AG20443 (cell line): ENCODE measurements around the gene PAK4.
A peak's percentile ranks its signal among the peaks of the same experiment; 100 is the strongest.
"Not testable (repeated sequence)": the region's sequence is repeated elsewhere in the genome, so short reads cannot be mapped to it uniquely, and the experiment has no call there.

Experiments
- DNase-seq: peaks from one replicate; pipeline ENCODE4 v3.0.0; 2012; ENCODE audit warnings: low spot score, mixed read lengths

The PAK4 gene

GRCh38 chr19:39207293-39207836 lies 81.8 kb downstream of the PAK4 start:
- DNase-seq: no peak

DNA sequence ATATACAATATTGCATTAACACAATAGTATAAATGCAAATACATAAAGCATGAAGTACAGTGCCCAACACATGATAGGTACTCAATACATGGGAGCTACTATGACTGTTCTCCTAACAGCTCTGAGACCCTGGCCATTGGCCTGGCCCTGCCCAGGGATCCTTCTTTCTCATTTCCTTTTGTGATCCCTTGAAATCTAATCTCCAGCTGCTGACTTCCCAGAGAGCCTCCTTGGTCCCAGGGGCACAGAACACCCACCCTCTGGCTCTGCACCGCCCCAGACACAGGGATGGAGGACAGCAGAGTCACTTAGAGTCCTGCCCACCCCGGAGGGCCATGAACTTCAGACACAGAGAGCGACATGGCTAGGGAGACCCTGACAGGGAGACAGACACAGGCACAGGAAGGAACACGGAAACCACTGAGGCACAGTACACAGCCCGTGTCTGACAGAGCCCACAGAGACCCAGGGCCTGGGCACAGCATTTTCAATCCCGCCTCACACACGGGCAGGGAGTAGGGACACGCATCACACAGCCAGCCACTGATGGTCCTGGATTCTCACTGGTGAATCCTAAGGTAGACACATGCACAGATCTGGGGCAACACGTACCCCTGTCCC lies 82.7 kb downstream of the PAK4 start:
- DNase-seq: no peak

DNA sequence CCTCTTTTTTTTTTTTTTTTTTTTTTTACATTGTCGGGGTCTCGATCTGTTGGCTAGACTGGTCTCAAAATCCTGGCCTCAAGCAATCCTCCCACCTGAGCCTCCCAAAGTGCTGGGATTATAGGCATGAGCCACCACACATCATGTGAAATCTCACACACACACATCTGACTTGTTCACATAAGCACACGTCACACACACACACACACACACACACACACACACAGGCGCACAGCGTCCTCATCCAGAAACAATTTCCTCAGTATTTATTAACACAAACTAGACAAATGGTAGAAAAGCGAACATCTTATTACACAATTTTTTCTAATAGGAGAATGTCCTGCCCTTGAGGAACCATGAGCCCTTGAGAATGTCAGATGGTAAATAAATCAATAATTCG lies 83.6 kb downstream of the PAK4 start:
- no peak for DNase-seq

- DNase-seq: no peak
Measured at GRCh38 chr19:39211731-39212374, 86.3 kb downstream of the PAK4 start.

DNA sequence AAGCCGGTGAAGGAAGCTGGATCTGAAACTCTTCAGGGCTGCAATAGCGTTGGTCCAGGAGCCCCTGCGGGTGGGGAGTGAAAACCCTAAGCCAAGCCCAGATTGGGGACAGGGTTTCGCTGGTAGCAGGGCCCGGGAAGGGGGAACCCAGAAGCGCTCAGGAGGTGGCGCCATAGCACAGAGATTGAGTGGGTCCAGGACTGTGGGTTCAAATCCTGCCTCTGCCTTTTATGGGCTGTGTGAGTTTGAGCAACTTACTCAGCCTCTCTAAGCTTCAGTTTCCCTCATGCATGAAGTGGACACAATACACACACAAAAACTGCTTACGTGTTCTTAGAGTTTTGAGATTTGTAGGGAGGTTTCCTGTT lies 86.8 kb downstream of the PAK4 start:
- DNase-seq: no peak

GRCh38 chr19:39215323-39215722 lies 89.7 kb downstream of the PAK4 start:
- not testable (repeated sequence) for DNase-seq

GRCh38 chr19:39217094-39217493 lies 91.5 kb downstream of the PAK4 start:
- no peak for DNase-seq

DNA sequence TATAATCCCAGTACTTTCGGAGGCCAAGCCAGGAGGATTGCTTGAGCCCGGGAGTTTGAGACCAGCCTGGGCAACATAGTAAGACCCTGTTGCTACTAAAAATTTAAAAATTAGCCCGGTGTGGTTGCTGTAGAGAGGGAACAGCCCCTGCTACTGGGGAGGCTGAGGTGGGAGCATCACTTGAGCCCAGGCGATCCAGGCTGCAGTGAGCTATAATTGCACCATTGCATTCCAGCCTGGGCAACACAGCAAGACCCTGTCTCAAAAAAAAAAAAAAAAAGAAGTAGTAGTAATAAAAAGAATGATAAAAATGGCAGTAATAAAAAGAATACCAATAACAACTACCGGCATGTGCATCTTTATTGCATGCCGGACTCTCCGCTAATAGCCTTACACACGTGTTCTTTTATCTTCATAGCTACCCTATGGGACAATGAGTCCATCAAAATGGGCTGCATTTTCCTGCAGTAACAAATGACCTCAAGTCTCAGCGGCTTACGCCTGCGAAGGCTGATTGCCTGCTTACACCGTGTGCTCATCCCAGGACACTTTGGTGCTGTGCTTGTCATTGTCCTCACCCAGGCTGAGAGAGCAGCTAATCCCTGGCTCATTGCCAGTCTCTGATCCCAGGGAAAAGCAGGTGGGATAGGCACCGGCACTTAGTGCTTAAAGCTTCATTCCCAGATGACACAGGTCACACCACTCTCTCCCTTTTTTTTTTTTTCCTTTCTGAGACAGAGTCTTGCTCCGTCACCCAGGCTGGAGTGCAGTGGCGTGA lies 92.8 kb downstream of the PAK4 start:
- DNase-seq: no peak

- DNase-seq: not testable (repeated sequence)
Measured at GRCh38 chr19:39219108-39219507, 93.5 kb downstream of the PAK4 start.

- DNase-seq: peak; percentile 63
Measured at GRCh38 chr19:39223703-39224279, 98.2 kb downstream of the PAK4 start.

GRCh38 chr19:39224910-39225309 lies 99.3 kb downstream of the PAK4 start:
- DNase-seq: no peak
